DMS 273 (cell line): ENCODE measurements around the gene LRRC52.

Experiments
- DNase-seq: peaks from one replicate; lab custom pipeline; 2025; ENCODE audit not compliant: unreplicated experiment; lab: John Stamatoyannopoulos, UW

The LRRC52 gene

GRCh38 chr1:165537356-165538109, 6.3 kb upstream of the LRRC52 start:
- no peak for DNase-seq

GRCh38 chr1:165539306-165539705, 4.5 kb upstream of the LRRC52 start:
- no peak for DNase-seq

GRCh38 chr1:165539908-165540307, 3.9 kb upstream of the LRRC52 start:
- DNase-seq = no peak

GRCh38 chr1:165542015-165542631, 1.7 kb upstream of the LRRC52 start:
- DNase-seq = no peak

GRCh38 chr1:165542647-165543046, 1.2 kb upstream of the LRRC52 start:
- no peak for DNase-seq

GRCh38 chr1:165544996-165545395, 1.2 kb downstream of the LRRC52 start:
- no peak for DNase-seq

GRCh38 chr1:165545974-165546373, 2.2 kb downstream of the LRRC52 start:
- no peak for DNase-seq

GRCh38 chr1:165549973-165550372, 6.2 kb downstream of the LRRC52 start:
- DNase-seq = no peak

GRCh38 chr1:165551469-165551868, 7.7 kb downstream of the LRRC52 start:
- DNase-seq = peak; percentile 37

GRCh38 chr1:165560883-165561656, 17.3 kb downstream of the LRRC52 start:
- no peak for DNase-seq

- no peak for DNase-seq
These were observed 18.8 kb downstream of the LRRC52 start for GRCh38 chr1:165562571-165562970.

GRCh38 chr1:165563551-165563950, 19.8 kb downstream of the LRRC52 start:
- no peak for DNase-seq

GRCh38 chr1:165564561-165564960, 20.8 kb downstream of the LRRC52 start:
- DNase-seq = peak; percentile 9

- no peak for DNase-seq
These were observed 22.1 kb downstream of the LRRC52 start for GRCh38 chr1:165565751-165566490.

- peak; percentile 76 for DNase-seq
These were observed 26.3 kb downstream of the LRRC52 start for GRCh38 chr1:165570078-165570477.

GRCh38 chr1:165573787-165574186, 30.0 kb downstream of the LRRC52 start:
- DNase-seq = no peak

GRCh38 chr1:165574295-165574694, 30.5 kb downstream of the LRRC52 start:
- no peak for DNase-seq

- no peak for DNase-seq
These were observed 31.8 kb downstream of the LRRC52 start for GRCh38 chr1:165575468-165576099.

GRCh38 chr1:165576536-165576935, 32.7 kb downstream of the LRRC52 start:
- DNase-seq = no peak

GRCh38 chr1:165577707-165578106, 33.9 kb downstream of the LRRC52 start:
- no peak for DNase-seq
